HG02981 (cell line): Measurements from ENCODE around the gene MIS12.

ENCODE experiments used
- ATAC-seq: cut with Tn5 transposase; IDR thresholded peaks from one replicate; pipeline ENCODE4 v1.9.1; 2021; ENCODE audit warnings: mild to moderate bottlenecking, moderate library complexity; ENCODE audit not compliant: unreplicated experiment

Gene MIS12

DNA sequence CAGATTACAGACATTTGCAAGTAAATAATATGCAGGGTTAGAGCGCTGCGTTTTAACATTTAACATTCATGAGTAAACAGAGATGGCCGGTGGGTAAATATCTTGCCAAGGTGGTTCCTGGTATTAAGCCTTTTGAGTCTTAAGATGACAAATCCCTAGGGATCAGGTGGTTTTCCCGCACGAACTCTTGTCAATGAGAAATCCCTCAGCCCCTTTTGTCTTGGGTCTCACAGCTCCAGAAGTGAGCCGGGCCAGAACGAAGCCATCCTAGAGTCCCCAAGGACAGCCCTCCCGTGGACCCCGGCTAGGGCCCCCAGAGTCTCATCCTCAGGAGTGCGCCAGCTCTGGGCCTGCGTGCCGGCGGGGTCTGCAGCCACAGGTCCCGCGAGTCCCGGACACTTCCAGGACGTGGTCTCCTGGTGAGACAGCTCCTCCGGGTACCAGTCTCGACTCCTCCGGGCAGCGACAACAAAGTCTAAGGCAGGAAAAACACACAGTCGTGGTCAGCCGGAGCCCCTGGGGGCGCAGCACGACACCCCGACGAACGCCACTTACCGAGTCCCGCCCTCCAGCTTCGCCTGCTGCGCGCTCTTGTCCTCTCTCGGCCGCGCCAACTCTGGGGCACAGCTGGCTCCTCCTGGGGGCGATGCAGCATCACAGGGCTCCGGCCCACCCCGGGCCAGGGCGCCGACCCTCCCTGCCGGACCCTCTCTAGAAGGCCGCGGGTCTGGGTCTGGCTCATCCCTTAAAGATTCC, 13.3 kb downstream of the MIS12 start:
- ATAC-seq: no peak

GRCh38 chr17:5500247-5500588, 13.9 kb downstream of the MIS12 start:
- no peak for ATAC-seq

DNA sequence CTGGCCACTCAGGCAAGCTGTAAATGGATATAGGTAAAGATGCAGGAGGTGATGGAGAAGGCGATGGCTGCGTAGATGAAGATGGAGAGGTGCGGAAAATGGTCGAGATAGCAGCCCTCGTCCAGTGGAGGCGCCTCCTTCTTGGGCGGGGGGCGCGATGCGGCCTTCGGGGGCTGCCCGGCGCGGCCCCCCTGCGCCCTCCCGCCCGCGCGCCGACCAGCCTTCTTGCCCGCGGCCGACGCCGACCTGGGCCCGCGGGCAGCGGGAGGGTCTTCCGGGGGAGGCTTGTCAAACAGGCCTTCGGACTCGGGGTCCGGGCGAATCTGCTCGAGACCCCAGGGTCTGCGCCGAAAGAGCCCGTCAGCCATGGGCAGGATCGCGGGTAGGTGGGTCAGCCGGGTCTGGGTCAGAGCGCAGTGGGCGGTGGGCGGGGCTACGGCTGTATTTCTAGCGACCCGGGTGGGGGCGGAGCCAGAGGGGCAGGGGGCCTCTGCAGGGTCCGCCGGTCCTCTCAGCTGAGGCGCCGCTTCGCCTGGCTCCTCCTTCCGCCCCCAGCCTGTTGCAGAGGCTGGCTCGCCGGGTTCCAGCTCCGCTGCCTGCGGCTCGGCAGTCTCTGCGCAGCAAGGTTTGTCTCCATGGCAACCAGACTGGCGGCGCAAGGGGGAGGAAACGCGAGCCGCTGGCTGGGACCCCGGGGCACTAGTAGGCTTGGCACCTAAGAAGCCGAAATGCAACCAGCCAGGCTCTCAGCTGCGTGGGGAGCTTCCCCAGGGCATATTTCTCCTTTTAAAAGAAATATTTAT, 14.4 kb downstream of the MIS12 start:
- no peak for ATAC-seq

GRCh38 chr17:5501685-5502084, 15.3 kb downstream of the MIS12 start:
- ATAC-seq: no peak

- ATAC-seq: no peak
Observed at GRCh38 chr17:5502552-5502951, 16.2 kb downstream of the MIS12 start.

- no peak for ATAC-seq
Observed at GRCh38 chr17:5506307-5506706, 19.9 kb downstream of the MIS12 start.

DNA sequence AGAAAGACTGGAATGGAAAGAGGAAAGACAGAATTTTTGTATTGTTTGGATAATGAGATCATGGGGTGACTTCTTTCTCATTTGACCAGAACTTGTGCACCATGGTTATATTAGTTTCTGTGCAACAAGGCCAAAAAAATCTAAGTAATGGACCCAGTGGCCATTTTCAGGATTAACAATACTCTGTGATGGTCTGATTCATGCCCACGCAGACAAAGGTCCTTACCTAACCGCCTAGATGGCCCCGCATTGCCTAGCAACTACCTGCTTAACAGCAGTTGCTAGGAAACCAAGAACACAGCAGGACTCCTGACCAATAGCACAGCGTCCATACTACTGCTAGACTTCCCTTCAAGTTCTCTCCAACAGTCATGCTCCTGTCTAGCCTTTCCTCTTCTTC, 22.4 kb downstream of the MIS12 start:
- no peak for ATAC-seq

DNA sequence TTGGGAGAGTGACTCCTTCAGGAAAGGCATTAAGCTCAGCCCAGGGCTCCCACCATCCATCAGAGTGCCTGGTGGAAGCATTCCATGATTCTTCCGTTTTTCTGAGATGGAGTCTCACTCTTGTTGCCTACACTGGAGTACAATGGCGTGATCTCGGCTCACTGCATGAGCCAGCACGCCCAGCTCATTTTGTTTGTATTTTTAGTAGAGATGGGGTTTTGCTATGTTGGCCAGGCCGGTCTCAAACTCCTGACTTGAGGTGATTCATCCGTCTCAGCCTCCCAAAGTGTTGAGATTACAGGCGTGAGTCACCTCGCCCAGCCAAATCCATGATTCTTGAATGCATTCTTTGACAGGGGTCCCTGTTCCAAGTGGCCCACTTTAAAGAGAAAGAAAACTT, 23.1 kb downstream of the MIS12 start:
- no peak for ATAC-seq

- ATAC-seq: no peak
Observed at GRCh38 chr17:5510771-5511170, 24.4 kb downstream of the MIS12 start.

- no peak for ATAC-seq
Observed at GRCh38 chr17:5511401-5512225, 25.2 kb downstream of the MIS12 start.

GRCh38 chr17:5513628-5514027, 27.3 kb downstream of the MIS12 start:
- ATAC-seq: no peak

GRCh38 chr17:5514976-5515375, 28.6 kb downstream of the MIS12 start:
- ATAC-seq: no peak

DNA sequence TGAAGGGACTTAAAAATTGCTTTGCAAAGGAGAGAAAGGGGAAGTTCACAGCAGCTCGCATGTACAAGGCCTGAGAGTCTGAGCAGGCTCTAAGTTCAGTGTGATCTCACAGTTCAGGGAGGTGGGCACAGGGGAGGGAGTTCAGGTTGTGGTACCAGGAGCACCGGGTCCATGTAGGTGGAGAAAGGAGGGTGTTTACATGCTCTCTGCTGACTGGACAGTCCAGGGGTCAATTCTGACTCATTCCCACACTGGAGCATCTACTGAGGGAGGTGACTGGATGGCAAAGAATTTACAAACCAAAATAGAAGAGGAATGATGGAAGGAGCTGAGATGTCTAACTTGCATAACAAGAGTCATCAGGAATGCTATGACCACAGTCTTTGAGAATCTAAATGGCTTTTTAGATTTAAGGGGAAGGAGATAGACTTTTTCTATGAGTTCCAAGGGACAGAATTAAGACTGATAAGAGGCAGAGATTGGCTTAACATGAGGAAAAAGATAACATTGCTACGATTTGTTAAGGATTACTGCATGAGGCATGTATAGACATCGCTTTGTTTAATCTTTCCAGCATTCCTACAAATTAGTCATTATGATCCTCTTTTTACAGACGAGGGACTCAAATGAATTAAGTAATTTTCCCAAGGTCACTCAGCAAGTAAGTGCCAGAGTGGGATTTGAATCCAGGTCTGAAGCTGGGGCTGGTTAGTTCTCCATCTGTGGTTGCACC, 29.9 kb downstream of the MIS12 start:
- no peak for ATAC-seq

- ATAC-seq: no peak
Observed at GRCh38 chr17:5522476-5522875, 36.1 kb downstream of the MIS12 start.

GRCh38 chr17:5523249-5523648, 36.9 kb downstream of the MIS12 start:
- no peak for ATAC-seq

- ATAC-seq: no peak
Observed at GRCh38 chr17:5526821-5527598, 40.6 kb downstream of the MIS12 start.

DNA sequence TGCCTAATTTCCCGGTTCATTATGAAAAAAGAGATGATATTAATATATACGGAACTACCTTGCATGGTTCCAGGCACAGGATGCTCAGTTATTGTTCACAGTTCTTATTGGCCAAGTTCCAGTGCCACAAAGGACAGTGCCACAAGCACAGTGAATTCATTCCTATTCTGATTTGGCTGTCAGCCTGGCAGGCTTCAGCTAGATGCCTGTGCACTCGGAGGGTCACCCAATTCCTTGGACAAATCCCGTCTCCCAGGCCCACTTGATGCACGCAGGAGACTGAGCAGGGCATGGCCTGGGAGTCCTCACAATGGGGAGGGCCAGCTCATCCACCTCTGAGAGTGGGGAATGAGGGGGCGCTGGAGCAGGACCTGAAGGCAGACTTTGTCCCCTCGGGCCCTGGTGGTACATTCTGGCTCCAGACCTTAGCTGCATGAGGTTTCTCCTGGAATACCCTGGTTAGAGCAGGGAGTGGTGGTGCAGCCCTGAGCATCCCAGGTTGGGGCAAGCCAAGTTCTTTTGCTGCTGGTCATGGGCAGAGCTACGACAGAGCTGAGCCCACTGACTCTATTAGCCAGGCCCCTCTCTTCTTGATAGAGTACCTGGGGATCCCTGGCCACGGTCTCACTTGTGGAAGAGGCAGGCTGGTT, 41.4 kb downstream of the MIS12 start:
- no peak for ATAC-seq

DNA sequence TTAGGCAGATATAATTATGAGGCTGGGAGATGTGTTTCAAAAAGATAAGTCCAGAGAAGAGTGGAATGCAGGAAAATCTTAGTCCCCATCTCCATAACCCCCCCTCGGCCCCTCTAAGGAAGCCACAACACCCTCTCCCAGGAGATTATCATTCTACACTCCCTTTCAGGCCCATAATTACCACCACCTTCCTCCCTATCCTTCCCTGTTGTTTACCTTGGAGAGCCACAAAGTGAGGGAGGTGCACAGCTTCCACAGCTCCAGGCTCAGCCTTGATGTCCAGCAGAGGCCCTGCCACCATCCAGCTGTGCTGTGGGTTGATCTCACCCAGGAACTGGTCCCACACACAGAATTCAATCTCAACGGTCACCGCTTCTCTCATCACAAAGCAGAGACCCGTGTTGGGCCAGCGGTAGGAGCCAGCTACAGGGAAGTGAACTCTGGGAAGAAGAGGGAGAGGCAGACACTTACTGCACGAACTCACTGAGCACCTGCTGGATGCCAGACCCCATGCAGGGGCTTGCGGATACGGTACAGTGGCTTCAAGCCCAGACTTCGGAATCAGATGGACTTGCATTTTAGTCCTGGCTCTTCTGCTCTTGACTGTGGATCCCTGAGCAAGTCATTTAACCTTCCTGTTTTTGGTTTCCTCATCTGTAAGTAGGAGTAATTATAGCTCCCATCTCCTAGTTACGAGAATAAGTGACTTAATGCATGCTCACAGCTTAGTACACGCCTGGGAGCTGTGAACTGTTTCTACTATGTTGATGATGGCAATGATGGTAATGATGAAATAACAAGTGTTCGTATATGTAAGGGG, 44.1 kb downstream of the MIS12 start:
- ATAC-seq: no peak

GRCh38 chr17:5531085-5531418, 44.7 kb downstream of the MIS12 start:
- ATAC-seq: no peak
